ENCODE data around the gene NUP107.

The NUP107 gene

GRCh38 chr12:68776976-68777610 lies 90.3 kb downstream of the NUP107 start:
- H3K27me3 Mint-ChIP-seq, result no peaks in the 10 kb centered on the region
- no peak overlapping the region for H3K4me3 Mint-ChIP-seq
- no peak for DNase-seq
- no peaks in the 10 kb centered on the region for H3K9me3 Mint-ChIP-seq
- peaks cover 13% of the 10 kb centered on the region for H3K4me1 Mint-ChIP-seq
- H3K27ac Mint-ChIP-seq, result no peak overlapping the region
- ATAC-seq, result no peak

GRCh38 chr12:68779280-68779679 lies 92.5 kb downstream of the NUP107 start:
- no peak overlapping the region for H3K27ac Mint-ChIP-seq
- H3K9me3 Mint-ChIP-seq, result no peaks in the 10 kb centered on the region
- H3K4me1 Mint-ChIP-seq, result no peaks in the 10 kb centered on the region
- H3K27me3 Mint-ChIP-seq, result no peaks in the 10 kb centered on the region
- no peak overlapping the region for H3K4me3 Mint-ChIP-seq
- DNase-seq (no peak), ATAC-seq (no peak)

- H3K4me3 Mint-ChIP-seq, result no peak overlapping the region
- no peaks in the 10 kb centered on the region for H3K4me1 Mint-ChIP-seq
- ATAC-seq (no peak), DNase-seq (no peak)
- H3K27ac Mint-ChIP-seq, result peak overlapping the region in 1 of 2 donors; percentile 37
- H3K27me3 Mint-ChIP-seq, result no peaks in the 10 kb centered on the region
- H3K9me3 Mint-ChIP-seq, result no peaks in the 10 kb centered on the region
Measured at GRCh38 chr12:68780731-68781130, 94.0 kb downstream of the NUP107 start.

- ATAC-seq (no peak), DNase-seq (no peak)
- Mint-ChIP-seq H3K27me3 (no peaks in the 10 kb centered on the region), H3K9me3 (no peaks in the 10 kb centered on the region), H3K27ac (peak overlapping the region in 1 of 2 donors; percentile 55), H3K4me3 (no peak overlapping the region), H3K4me1 (no peaks in the 10 kb centered on the region)
Measured at GRCh38 chr12:68781728-68782127, 95.0 kb downstream of the NUP107 start.

- no peak overlapping the region for H3K27ac Mint-ChIP-seq
- no peak for ATAC-seq
- H3K27me3 Mint-ChIP-seq, result no peaks in the 10 kb centered on the region
- no peak for DNase-seq
- no peaks in the 10 kb centered on the region for H3K9me3 Mint-ChIP-seq
- H3K4me1 Mint-ChIP-seq, result no peaks in the 10 kb centered on the region
- H3K4me3 Mint-ChIP-seq, result no peak overlapping the region
Measured at GRCh38 chr12:68784015-68784414, 97.2 kb downstream of the NUP107 start.

GRCh38 chr12:68785358-68785757 lies 98.6 kb downstream of the NUP107 start:
- no peaks in the 10 kb centered on the region for H3K27me3 Mint-ChIP-seq
- H3K4me1 Mint-ChIP-seq, result no peaks in the 10 kb centered on the region
- no peak overlapping the region for H3K27ac Mint-ChIP-seq
- H3K4me3 Mint-ChIP-seq, result no peak overlapping the region
- ATAC-seq, result no peak
- DNase-seq, result no peak
- H3K9me3 Mint-ChIP-seq, result no peaks in the 10 kb centered on the region

- no peak overlapping the region for H3K27ac Mint-ChIP-seq
- no peak for DNase-seq
- H3K27me3 Mint-ChIP-seq, result no peaks in the 10 kb centered on the region
- H3K4me3 Mint-ChIP-seq, result no peak overlapping the region
- no peaks in the 10 kb centered on the region for H3K9me3 Mint-ChIP-seq
- no peaks in the 10 kb centered on the region for H3K4me1 Mint-ChIP-seq
- no peak for ATAC-seq
Measured at GRCh38 chr12:68785823-68786222, 99.0 kb downstream of the NUP107 start.

- DNase-seq (no peak), ATAC-seq (no peak)
- no peaks in the 10 kb centered on the region for H3K27me3 Mint-ChIP-seq
- H3K9me3 Mint-ChIP-seq, result no peaks in the 10 kb centered on the region
- peak overlapping the region in 1 of 2 donors; percentile 80 for H3K27ac Mint-ChIP-seq
- H3K4me1 Mint-ChIP-seq, result no peaks in the 10 kb centered on the region
- no peak overlapping the region for H3K4me3 Mint-ChIP-seq
Measured at GRCh38 chr12:68786929-68787328, 100.2 kb downstream of the NUP107 start.

GRCh38 chr12:68788554-68789143 lies 101.9 kb downstream of the NUP107 start:
- Mint-ChIP-seq H3K27ac (no peak overlapping the region), H3K27me3 (no peaks in the 10 kb centered on the region), H3K4me1 (no peaks in the 10 kb centered on the region), H3K9me3 (no peaks in the 10 kb centered on the region), H3K4me3 (no peak overlapping the region)
- no peak for ATAC-seq
- no peak for DNase-seq

GRCh38 chr12:68789144-68789878 lies 102.5 kb downstream of the NUP107 start:
- H3K27ac Mint-ChIP-seq, result no peak overlapping the region
- H3K4me1 Mint-ChIP-seq, result no peaks in the 10 kb centered on the region
- DNase-seq, result no peak
- H3K4me3 Mint-ChIP-seq, result no peak overlapping the region
- no peaks in the 10 kb centered on the region for H3K27me3 Mint-ChIP-seq
- ATAC-seq, result no peak
- H3K9me3 Mint-ChIP-seq, result no peaks in the 10 kb centered on the region

GRCh38 chr12:68790081-68790951 lies 103.5 kb downstream of the NUP107 start:
- Mint-ChIP-seq H3K4me1 (no peaks in the 10 kb centered on the region), H3K27me3 (no peaks in the 10 kb centered on the region), H3K27ac (no peak overlapping the region), H3K4me3 (no peak overlapping the region), H3K9me3 (no peaks in the 10 kb centered on the region)
- DNase-seq, result no peak
- no peak for ATAC-seq

GRCh38 chr12:68790952-68791234 lies 104.1 kb downstream of the NUP107 start:
- H3K4me1 Mint-ChIP-seq, result no peaks in the 10 kb centered on the region
- H3K27me3 Mint-ChIP-seq, result no peaks in the 10 kb centered on the region
- no peak for DNase-seq
- no peak overlapping the region for H3K4me3 Mint-ChIP-seq
- no peaks in the 10 kb centered on the region for H3K9me3 Mint-ChIP-seq
- H3K27ac Mint-ChIP-seq, result no peak overlapping the region
- no peak for ATAC-seq

GRCh38 chr12:68791897-68792481 lies 105.2 kb downstream of the NUP107 start:
- H3K9me3 Mint-ChIP-seq, result no peaks in the 10 kb centered on the region
- no peak for DNase-seq
- no peaks in the 10 kb centered on the region for H3K27me3 Mint-ChIP-seq
- no peaks in the 10 kb centered on the region for H3K4me1 Mint-ChIP-seq
- no peak for ATAC-seq
- no peak overlapping the region for H3K27ac Mint-ChIP-seq
- no peak overlapping the region for H3K4me3 Mint-ChIP-seq

GRCh38 chr12:68792952-68793351 lies 106.2 kb downstream of the NUP107 start:
- Mint-ChIP-seq H3K27me3 (no peaks in the 10 kb centered on the region), H3K4me3 (no peak overlapping the region), H3K4me1 (no peaks in the 10 kb centered on the region), H3K27ac (no peak overlapping the region), H3K9me3 (no peaks in the 10 kb centered on the region)
- ATAC-seq (peak; percentile 91), DNase-seq (peak; percentile 40 to 42)

GRCh38 chr12:68793436-68793835 lies 106.7 kb downstream of the NUP107 start:
- no peaks in the 10 kb centered on the region for H3K4me1 Mint-ChIP-seq
- no peak overlapping the region for H3K4me3 Mint-ChIP-seq
- DNase-seq (no peak), ATAC-seq (peak; percentile 28)
- no peaks in the 10 kb centered on the region for H3K9me3 Mint-ChIP-seq
- no peak overlapping the region for H3K27ac Mint-ChIP-seq
- no peaks in the 10 kb centered on the region for H3K27me3 Mint-ChIP-seq
